IPS-11a (cell line): ENCODE results near the gene TRIM44.
"Not testable (repeated sequence)": the region's sequence is repeated elsewhere in the genome, so short reads cannot be mapped to it uniquely, and the experiment has no call there.

Source experiments
- H3K4me3 ChIP-seq: one replicate; pipeline ENCODE4 v1.5.1; 2013; ENCODE audit warnings: low read depth, low read length, control low read depth

The TRIM44 gene

DNA sequence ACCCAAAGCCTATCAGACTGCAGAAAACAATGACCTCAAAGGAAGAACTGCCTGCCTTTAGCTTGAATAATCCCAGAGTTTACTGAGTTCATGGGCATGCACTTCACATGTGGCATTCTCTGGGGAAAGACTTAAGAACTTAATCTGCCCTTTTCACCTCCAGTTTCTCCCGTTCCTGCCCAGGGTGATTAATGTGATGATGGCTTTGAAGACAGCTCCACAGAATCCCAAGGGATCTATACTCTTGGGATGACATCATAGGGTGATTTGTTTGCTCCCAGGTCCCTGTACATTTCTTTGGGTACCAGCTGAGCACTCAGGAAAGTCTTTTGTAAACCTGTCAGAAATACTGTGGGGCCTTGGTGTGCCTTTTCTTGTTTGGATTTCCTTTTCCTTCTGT lies 30.3 kb upstream of the TRIM44 start:
- no peak overlapping the region for H3K4me3 ChIP-seq

DNA sequence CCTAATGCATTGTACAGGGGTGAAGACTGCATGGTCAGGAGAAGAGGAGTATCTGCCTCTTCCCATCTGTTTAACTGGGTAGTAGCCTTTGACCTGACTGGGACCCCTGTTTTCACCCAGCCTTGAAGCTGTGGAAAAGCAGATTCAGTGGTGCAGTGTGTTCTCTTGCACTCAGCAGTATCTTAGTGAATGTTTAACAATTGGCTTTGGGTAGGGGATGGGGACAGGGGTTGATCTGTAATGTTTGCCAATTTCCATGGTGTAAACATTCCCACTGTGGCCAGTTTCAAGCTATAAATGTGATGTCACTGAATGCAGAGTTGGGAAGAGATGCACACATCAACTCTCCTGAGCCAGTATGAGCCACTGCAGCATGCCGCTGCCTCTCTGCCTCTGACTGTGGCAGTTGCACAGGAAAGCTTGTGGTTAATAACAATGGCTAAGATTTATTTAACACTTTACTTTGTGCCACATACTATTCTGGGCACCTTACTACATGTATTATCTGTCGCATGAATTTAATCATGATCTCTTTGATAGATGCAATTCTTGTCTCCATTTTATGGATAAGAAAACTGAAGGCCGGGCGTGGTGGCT lies 28.6 kb upstream of the TRIM44 start:
- no peak overlapping the region for H3K4me3 ChIP-seq

DNA sequence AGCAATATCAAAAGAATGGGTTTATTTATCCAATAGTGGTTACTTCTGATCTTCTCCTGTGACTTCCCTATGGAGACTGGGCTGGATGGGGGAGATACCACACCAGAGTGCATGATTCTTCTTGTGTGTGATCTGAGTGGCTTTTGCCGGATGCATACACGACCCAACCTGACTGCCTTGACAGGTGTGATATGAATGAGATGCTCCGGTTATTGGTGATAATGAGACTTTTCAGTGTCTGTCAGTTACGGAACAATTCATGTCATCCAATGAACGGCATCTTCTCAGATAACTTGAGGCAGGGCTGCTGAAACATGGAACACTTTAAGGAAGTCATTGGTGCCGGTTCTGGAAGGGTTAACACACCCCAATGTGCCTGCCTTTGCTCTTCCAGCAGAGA lies 26.6 kb upstream of the TRIM44 start:
- no peak overlapping the region for H3K4me3 ChIP-seq

DNA sequence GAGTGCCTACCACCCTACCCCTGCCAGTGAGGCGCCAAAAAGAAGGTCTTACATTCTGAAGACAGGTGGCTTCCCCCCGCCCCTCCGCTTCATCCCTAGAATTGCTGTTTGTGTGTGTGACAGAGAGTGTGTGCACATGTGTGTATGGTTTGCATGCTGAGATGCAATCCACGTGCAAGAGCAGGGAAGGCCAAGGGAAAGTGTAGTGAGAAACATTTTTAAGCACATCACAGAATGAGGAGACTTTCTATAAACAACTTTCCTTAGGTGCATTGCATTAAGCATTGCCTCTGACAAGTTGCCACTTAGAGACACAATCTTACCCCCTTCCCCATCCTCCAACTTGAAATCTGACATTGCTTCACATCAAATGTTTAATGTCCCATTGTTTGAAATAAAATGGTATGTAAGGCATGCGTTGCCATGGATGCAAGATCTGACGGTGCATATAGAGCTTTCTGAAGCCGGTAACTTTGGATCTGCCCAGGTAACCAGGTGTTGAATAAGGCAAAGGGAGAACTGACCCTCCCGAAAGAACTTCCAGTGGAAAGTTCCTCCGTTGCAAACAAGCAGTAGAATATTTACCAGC lies 22.9 kb upstream of the TRIM44 start:
- no peak overlapping the region for H3K4me3 ChIP-seq

DNA sequence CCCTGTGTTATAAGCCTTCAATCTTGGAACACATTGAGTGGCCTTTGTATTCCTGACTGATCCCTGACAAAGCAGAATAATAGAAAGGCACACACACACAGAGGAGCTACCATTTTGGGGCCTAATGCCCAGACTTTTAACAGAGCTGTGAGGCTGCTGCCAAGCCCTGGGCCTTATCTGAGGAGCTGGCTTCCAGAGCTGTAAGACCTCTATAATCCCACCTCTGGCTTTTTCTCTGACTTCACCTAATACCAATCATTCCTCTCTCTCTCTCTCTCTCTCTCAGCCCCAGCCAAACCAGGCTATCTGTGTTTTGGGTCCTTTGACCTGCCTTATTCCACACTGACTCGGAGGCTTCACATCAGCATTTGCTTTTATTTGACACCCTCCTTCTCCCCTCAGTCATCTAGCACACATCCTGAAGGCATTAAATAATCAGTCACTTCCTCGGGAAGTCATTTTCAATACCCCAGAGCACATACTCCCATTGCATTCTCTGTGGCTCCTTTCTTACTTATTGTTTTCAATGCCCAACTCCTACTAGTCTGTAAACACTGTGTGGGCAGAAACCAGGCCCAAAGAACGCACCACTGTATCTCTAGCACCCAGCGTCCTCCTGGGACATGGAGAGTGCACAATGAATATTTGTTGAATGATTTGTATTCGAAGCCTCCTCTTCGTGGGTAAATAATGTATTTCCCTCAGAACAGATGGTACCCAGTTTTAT lies 21.2 kb upstream of the TRIM44 start:
- no peak overlapping the region for H3K4me3 ChIP-seq

DNA sequence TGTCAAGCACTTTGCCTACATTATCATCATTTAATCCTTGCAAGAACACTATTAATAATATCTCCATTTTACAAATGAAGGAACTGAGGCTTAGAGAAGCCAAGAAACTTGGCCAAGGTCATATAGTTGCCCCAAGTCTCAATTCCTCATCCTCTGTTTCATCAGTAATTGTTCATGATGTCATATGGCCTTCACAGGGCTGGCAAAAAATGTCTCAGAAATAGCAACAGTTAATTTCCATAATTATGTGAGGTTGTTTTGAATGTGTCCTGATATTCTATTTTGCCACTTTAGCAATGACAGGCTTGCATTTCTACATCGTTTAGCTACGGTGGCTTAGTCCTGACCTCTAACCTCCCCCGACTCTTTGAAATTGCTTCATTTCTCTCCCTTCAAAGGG lies 20.6 kb upstream of the TRIM44 start:
- H3K4me3 ChIP-seq, result no peak overlapping the region

DNA sequence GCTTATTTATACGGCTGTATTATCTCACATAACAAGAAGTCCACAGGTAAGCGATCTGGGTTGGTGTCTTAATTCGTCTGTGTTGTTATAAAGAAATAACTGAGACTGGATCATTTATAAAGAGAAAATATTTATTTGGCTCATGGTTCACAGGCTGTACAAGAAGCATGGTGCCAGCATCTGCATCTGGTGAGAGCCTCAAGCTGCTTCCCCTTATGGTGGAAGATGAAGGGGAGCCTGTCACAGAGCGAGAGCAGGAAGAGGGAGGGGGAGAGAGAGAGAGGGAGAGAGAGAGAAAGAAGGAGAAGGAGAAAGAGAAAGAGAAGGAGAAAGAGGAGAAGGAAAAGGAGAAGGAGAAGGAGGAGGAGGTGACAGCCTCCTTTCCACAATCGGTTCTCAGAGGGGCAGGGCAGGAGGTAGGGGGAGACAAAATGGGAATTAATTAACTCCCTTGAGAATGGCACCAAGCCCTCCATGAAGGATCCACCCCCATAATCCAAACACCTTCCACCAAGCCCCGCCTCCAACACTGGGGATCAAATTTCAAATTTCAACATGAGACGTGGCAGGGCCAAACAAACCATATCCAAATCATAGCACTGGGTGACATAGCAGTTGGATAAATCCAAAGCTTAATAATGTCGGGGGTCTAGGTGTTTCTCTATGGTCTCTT lies 15.0 kb upstream of the TRIM44 start:
- H3K4me3 ChIP-seq, result no peak overlapping the region

DNA sequence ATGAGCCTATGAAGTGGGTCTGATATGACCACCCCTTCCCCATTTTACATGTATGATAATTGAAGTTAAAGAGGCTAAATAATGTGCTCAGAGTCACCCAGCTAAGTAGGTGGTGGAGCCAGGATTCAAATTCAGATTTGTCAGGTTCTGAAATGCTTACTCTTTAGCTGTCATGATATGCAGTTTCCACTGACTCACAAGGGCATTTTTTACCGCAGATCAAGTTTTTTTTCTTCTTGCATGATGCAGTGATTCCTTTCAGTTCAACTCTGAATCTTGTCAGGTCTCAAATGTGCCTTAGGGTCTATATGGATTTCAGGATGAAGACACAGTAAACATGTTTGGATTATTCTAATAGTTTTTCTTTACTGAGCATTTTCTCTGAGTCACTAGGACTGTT lies 12.6 kb upstream of the TRIM44 start:
- no peak overlapping the region for H3K4me3 ChIP-seq

DNA sequence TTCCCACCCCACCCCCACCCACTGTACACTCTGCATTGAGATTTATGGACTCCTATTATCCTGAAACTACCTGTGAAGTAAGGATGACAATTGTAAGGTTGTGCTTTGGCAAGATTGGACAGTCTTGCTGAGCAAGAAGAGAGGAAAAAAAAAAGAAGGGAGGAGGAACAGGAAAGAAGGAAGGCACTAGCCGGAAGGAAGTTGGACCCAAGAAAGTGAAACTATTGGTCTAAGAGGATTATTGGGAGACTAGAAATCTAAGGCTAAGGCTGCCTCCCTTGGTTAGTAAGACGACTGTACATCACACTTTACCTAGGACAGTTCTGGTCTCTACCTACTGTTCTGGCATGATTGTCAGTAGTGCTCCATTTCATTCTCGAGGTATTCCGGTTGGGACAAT lies 12.1 kb upstream of the TRIM44 start:
- H3K4me3 ChIP-seq, result no peak overlapping the region

DNA sequence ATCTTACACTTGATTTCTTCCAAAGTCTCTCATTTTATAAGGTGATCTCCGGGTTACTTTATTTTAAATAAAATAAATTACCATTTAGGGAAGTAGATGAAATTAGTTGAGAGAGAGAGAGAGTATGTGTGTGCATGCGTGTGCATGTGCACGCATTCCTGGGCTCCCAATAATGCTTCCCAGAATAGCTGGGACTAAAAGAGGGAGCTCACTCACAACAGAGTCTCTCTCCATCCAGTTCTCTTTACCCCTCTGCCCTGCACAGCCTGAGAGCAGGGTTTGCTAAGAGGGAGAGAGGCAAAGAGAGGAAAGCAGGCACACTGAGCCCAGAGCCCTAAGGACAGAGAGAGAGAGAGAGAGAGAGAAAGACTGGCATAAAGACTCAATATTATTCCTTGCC lies 11.3 kb upstream of the TRIM44 start:
- H3K4me3 ChIP-seq, result no peak overlapping the region

DNA sequence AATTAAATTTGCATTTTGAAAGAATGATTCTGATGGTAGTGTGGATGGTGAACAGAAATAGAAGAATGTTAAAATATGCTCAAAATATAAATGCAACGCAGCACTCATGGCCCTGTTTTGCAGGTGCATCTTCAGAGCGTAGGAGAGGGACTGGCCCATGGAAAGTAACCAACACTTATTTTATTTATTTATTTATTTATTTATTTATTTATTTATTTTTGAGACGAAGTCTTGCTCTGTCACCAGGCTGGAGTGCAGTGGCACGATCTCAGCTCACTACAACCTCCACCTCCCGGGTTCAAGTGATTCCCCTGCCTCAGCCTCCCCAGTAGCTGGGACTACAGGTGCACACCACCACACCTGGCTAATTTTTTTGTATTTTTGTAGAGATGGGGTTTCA lies 9.8 kb upstream of the TRIM44 start:
- H3K4me3 ChIP-seq, result not testable (repeated sequence)

DNA sequence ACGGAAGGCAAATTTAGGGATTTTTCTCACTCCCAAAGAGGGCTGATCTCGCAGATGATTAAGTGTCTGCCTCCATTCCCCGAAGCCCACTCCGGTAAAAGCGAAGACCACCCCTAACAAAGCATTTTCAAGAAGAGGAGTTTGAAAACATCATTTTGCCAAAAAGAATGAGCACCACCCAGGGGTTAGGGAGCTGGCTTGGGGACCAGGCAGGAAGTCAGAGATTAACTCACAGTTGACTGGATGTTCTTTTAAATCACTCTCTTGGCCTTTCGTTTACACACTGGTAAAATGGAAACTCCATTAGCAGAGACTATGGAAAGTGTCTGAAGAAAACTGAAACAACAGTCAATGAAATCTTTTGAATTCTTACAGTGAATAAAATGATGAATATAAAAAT lies 7.9 kb upstream of the TRIM44 start:
- no peak overlapping the region for H3K4me3 ChIP-seq

DNA sequence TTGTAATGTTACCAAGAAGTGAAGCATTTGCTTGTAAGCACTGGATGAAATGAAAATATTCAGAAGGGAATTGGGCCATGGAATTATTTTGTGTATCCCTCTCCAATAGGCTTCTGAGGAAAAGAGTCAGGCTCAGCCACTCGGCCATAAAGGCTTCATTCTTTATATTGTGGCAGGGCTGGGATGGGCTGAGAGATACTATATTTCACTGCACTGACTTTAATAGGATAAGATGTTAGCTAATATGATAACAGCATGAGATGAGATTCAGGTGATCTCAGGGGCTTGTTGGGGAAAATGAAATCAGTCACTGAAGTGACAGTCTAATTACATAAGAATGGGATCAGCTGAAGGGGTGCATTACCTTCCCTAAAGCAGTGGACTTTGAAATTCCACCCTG lies 7.3 kb upstream of the TRIM44 start:
- H3K4me3 ChIP-seq, result no peak overlapping the region

DNA sequence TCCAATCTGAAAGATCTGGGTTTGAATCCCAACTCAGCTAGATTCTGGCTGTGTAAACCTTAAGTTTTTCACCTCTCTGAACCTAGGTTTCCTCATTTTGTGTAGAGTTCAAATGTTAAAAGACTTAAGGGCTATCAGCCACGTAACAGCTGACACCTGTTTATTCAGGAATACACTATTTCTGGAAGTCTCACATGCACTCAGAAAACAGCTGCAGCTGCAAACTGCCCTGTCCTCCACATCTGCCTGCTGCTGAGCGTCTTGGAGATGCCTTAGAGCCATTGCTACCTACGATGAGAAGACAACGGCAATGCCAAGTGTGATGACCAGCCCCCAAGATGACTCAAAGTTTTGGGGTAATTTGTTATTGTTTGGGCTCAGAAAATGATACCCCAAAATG lies 6.7 kb upstream of the TRIM44 start:
- H3K4me3 ChIP-seq, result no peak overlapping the region

DNA sequence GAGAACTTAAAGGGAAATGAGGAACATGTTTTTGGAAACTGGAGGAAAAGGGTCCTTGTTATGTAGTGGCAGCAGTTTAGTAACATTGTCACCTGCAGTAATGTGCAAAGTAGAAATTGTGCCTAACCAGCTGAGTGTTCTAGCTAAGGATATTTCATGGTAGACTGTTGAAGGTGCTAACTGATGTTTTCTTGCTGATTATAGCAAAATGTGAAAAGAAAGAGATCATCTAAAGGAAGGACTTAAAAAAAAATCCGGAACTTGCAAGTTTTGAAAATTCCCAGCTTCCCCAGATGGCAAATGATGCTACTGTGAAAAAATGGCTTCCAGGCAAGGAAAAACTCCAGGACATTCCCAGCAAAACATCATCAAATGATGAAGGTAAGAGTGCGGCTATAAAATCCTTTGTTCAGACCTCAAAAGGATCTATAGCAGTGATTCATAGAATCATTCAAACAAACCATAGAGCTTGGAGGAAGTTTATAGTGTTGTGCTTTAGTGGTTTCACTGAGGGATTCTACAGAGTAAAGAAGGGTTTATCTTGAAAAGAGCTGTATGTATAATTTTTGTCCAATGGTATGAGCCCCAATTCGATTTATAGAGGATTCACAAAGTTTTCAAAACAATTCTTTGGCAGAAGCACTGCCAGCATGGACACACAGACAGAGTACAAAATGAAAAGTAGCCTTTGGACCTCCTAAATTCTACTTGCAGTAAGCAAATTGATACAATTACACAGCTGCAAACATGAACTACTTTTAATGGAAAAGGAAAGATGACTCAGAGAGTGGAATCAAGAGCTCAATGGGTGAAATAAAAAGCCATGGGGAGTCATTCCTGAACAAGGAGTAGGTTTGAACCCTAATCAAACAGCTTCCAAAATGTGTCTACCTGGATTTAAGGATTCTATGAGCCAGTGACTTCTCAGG lies 4.3 kb upstream of the TRIM44 start:
- H3K4me3 ChIP-seq, result no peak overlapping the region

DNA sequence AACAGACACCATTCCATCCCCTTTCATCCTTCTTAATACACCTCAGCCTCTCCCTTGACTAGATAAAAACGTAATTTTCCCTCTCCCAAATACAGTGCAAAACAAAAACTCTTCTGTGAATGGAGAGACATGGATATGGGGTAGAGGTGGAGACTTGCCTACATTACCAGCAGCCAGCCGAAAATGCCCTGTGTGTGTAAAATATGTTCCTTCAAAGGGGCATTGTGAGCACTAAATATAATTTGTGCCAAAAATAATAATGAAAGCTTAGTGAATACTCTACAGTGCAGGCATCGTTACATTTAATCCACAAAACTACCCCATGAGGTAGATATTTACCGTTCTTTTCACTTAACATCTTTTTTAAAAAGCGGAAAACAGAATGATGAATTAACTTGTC lies 1.0 kb upstream of the TRIM44 start:
- no peak overlapping the region for H3K4me3 ChIP-seq

DNA sequence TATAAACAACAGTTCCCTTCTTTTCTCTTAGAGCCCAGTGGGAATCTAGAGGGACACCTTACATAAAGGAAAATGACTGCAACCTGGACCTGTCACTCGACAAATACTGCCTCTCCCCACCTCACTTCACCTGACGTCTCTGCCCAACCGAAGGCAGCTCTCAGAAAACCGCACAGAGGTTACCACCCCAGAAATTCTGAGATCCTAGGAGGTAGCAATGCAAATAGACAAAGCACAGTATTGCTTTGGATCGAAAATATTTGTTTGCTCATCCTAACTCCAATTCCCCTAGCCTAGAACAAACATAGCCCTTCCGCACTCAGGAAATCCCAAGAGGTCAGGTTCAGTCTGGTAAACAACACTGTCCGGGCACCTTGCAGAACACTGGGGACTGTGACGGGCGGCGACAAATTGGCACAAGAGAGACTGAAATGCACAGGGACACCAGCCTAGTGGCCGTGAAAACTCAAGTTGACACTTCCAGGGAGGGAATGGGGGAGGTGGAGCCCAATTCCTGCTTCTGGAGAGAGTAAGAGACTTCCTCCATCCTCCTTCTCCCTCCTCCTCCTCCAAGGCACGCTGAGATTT lies 420 bp upstream of the TRIM44 start:
- H3K4me3 ChIP-seq, result peak overlapping the region; percentile 59

DNA sequence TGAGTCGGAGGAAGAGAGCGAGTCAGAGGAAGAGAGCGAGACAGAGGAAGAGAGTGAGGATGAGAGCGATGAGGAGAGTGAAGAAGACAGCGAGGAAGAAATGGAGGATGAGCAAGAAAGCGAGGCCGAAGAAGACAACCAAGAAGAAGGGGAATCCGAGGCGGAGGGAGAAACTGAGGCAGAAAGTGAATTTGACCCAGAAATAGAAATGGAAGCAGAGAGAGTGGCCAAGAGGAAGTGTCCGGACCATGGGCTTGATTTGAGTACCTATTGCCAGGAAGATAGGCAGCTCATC lies 780 bp downstream of the TRIM44 start:
- H3K4me3 ChIP-seq, result peak overlapping the region; percentile 59

DNA sequence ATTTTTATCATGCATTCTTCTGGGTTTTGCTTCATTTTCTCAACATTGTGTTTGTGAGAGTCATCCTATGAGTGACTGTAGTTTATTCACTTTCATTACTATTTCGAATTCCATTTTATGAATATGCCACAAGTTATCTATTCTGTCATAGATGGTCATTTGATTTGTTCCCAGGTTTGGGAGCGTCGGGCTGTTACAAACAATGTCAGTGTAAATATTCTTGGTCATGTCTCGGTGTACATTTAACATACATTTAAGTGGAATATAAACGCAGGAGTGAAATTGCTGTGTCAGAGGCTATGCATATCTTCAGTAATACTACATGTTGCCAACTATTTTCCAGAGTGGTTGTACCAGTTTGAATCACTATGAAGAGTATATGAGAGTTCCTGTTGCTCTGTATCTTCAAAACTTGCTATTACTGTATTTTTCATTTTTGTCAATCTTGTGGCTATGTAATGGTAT lies 2.4 kb downstream of the TRIM44 start:
- no peak overlapping the region for H3K4me3 ChIP-seq

DNA sequence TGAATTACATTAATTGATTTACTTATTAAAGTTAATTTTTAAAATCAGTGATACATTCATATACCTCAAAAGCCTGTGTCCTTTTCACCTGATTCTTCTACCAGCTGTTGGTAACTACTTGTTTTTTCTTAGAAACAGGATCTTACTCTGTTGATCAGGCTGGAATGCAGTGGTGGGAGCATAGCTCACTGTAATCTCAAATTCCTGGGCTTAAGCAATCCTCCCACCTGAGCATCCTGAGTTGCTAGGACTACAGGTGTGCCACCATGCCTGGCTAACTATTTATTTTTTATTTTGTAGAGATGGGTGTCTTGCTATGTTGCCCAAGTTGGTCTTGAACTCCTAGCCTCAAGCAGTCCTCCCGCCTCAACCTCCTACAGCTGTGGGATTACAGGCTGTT lies 4.7 kb downstream of the TRIM44 start:
- no peak overlapping the region for H3K4me3 ChIP-seq

DNA sequence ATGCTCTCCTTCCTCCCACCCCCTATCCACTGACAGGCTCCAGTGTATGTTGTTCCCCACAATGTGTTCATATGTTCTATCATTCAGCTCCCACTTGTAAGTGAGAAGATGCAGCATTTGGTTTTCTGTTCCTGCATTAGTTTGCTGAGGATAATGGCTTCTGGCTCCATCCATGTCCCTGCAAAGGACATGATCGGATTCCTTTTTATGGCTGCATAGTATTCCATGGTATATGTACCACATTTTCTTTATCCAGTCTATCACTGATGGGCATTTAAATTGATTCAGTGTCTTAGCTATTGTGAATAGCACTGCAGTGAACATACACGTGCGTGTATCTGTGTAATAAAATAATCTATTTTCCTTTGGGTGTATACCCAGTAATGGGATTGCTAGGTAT lies 5.8 kb downstream of the TRIM44 start:
- not testable (repeated sequence) for H3K4me3 ChIP-seq
